Ishikawa (cell line): Measurements from ENCODE around the gene TMEM115.

ENCODE experiments used
- CEBPB ChIP-seq: IDR thresholded peaks from 2 replicates; pipeline ENCODE4 v1.6.1; 2012
- CREB1 ChIP-seq: IDR thresholded peaks from 2 replicates; pipeline ENCODE4 v1.6.1; 2012; ENCODE audit warnings: low read depth
- EGR1 ChIP-seq: IDR thresholded peaks from 2 replicates; pipeline ENCODE4 v1.6.1; 2012
- EP300 ChIP-seq: IDR thresholded peaks from 2 replicates; pipeline ENCODE4 v1.6.1; 2012; ENCODE audit warnings: borderline replicate concordance
- FOXM1 ChIP-seq: IDR thresholded peaks from 2 replicates; pipeline ENCODE4 v1.6.1; 2012; ENCODE audit warnings: low read depth, borderline replicate concordance
- NFIC ChIP-seq: IDR thresholded peaks from 2 replicates; pipeline ENCODE4 v1.6.1; 2012
- RAD21 ChIP-seq: IDR thresholded peaks from 2 replicates; pipeline ENCODE4 v1.6.1; 2012; ENCODE audit warnings: low read depth
- REST ChIP-seq: IDR thresholded peaks from 2 replicates; pipeline ENCODE4 v1.6.1; 2012; ENCODE audit warnings: low read depth, mild to moderate bottlenecking
- TAF1 ChIP-seq: IDR thresholded peaks from 2 replicates; pipeline ENCODE4 v1.6.1; 2012; ENCODE audit warnings: low read depth, mild to moderate bottlenecking
- TCF12 ChIP-seq: IDR thresholded peaks from 2 replicates; pipeline ENCODE4 v1.6.1; 2012; ENCODE audit warnings: low read depth
- TEAD4 ChIP-seq: IDR thresholded peaks from 2 replicates; pipeline ENCODE4 v1.6.1; 2012
- USF1 ChIP-seq: IDR thresholded peaks from 2 replicates; pipeline ENCODE4 v1.6.1; 2012
- YY1 ChIP-seq: IDR thresholded peaks from 2 replicates; pipeline ENCODE4 v1.6.1; 2012; ENCODE audit warnings: low read depth
- ZBTB7A ChIP-seq: IDR thresholded peaks from 2 replicates; pipeline ENCODE4 v1.6.1; 2012; ENCODE audit warnings: low read depth
- TF ChIP-seq, protein P1 (sequence below): IDR thresholded peaks from 2 replicates; pipeline ENCODE4 v1.6.1; 2012

TMEM115 gene

DNA sequence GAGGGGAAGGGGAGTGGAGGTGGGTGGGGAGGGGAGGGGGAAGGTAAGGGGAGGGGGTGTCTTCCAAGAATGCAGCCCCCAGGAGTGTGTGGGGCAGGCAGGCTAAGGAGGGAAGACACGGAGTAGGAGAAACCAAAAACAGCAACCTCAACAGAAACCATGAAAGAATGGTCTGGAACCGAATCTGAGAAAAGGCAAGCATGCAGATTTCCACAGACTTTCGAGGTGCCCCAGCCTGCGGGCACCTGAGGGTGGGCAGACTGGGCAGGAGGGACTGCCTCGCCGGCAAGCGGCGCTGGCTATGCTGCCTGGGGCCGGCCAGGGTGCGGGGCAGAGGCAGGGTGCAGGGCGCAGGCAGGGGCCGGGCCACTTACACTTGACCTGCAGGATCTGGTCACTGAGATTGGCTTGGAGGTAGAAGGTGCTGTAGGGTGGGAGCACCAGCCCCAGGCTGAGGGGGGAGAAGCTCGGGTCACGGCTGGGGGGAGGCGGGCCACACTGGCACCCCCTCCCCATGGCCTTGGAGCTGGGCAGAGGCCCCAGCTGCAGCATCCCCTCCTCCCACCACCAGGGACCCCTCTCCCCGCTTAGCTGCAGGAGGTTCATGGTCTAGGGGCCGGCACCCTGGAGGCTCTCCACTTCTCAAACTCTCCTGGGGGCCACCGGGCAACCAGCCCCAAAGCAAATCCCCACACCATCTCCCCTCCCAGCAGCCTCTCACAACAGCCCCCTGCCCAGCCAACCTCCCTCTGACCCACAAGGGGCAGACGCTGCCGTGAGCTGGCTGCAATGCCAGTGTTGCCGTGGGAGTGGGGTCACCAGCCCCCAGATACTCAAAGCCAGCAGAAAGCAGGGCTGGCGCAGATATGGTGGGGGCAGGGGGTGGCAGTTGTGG lies 15.3 kb upstream of the TMEM115 start:
- TF ChIP-seq NFIC (no peak), CREB1 (no peak), TEAD4 (no peak), EGR1 (no peak), REST (no peak), USF1 (no peak), ZBTB7A (no peak), TCF12 (no peak), FOXM1 (no peak), RAD21 (no peak), CEBPB (no peak), TAF1 (no peak), EP300 (no peak)
- TF ChIP-seq, protein P1, sequence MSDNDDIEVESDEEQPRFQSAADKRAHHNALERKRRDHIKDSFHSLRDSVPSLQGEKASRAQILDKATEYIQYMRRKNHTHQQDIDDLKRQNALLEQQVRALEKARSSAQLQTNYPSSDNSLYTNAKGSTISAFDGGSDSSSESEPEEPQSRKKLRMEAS: no peak

DNA sequence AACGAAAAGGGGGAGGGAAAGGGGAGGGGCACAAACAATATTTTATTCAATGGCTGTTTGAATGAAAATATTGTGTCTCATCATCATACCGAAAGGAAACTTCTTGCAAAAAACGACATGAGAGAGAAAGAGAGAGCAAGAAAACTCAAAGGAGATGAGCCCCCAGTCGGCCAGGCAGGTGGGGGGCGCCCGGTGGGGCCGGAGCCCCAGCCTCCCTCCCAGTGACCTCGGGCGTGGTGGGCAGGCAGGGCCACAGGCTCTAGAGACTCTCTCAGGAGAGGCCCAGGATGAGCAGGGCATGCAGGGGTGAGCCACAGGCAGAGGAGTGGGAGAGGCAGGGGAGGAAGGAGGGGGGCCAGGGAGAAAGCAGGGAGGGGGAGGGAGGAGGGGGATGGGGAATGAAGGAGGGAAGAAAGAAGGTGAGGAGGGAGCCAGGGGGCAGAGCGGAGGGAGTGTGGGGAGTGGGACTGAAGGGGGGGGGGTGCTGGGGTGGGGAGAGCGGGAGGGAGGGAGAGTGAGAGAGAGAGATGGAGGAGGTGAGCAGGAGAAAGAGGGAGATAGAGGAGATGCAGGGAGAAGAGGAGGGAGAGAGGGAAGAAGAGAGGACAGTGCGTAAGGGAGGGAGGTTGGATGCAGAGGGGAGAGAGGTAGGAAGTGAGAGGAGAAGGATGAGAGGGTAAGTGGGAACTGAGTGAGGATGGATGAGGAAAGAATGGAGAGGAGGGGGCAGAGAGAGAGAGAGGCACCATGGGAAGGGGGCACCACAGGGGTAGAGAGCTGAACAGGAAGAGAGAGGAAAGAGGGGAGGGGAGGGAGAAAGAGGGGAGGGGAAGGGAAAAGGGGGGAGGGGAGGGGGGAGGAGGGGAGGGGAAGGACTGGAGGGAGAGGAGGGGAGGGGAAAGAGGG lies 14.1 kb upstream of the TMEM115 start:
- TF ChIP-seq ZBTB7A (no peak), NFIC (no peak), CEBPB (no peak), EGR1 (no peak), CREB1 (no peak), REST (no peak), EP300 (no peak), USF1 (no peak), FOXM1 (no peak), TCF12 (no peak), TEAD4 (no peak), YY1 (no peak), TAF1 (no peak), RAD21 (no peak)
- TF ChIP-seq, protein P1: no peak

DNA sequence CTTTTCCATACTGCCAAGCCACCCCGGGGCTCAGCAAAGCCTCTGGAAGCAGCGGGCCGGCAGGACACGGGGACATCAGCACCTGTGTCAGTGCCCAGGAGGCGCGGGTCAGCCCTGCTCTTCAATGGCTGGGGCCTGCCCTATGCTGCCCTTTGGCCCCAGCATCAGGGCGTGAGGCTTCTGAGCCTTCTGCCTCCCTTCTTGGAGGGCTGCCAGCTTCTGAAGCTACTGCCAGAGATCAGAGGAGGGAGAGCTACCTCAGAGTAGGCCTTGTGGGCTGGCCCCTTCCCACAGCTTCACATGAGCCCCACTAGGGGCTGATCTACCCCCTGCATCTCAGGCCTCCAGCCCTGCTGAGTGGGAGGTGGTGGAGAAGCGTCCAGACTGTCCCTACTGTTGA lies 13.0 kb upstream of the TMEM115 start:
- TF ChIP-seq EGR1 (no peak), FOXM1 (no peak), CEBPB (no peak), EP300 (no peak), NFIC (no peak), YY1 (no peak), TCF12 (no peak), RAD21 (no peak), CREB1 (no peak), USF1 (no peak), TAF1 (no peak), TEAD4 (no peak), REST (no peak), ZBTB7A (no peak)
